Duodenal mucosa (tissue), 2 donors: ENCODE data around the gene LYRM4.

ENCODE experiments used
- H3K27ac ChIP-seq: one replicate; pipeline ENCODE4 v1.7.0; 2013; ENCODE audit warnings: low read depth, low read length
- H3K27me3 ChIP-seq, 2 donors: one replicate each; pipeline ENCODE4 v1.7.0; 2013; ENCODE audit warnings: low read length in 2 of 2, control low read depth in 1 of 2; ENCODE audit not compliant: insufficient read depth in 2 of 2, control insufficient read depth in 1 of 2
- H3K36me3 ChIP-seq, 2 donors: one replicate each; pipeline ENCODE4 v1.7.0; 2013; ENCODE audit warnings: low read length in 2 of 2, control low read depth in 1 of 2; ENCODE audit not compliant: insufficient read depth in 2 of 2, control insufficient read depth in 1 of 2
- H3K4me1 ChIP-seq, 2 donors: one replicate each; pipeline ENCODE4 v1.7.0; 2013; ENCODE audit warnings: low read length in 2 of 2, control low read depth in 1 of 2; ENCODE audit not compliant: insufficient read depth in 2 of 2, control insufficient read depth in 1 of 2
- H3K4me3 ChIP-seq, 2 donors: one replicate each; pipeline ENCODE4 v1.7.0; 2013; ENCODE audit warnings: low read length in 2 of 2, low read depth in 1 of 2
- H3K9ac ChIP-seq, 2 donors: one replicate each; pipeline ENCODE4 v1.7.0; 2013; ENCODE audit warnings: low read length in 2 of 2, low read depth in 1 of 2
- H3K9me3 ChIP-seq, 2 donors: one replicate each; pipeline ENCODE4 v1.7.0; 2013; ENCODE audit warnings: low read length in 2 of 2, control low read depth in 1 of 2; ENCODE audit not compliant: control insufficient read depth in 1 of 2

LYRM4 gene

GRCh38 chr6:5142915-5143314, 117.8 kb downstream of the LYRM4 start:
- H3K4me1 ChIP-seq: no peaks in the 10 kb centered on the region
- no peaks in the 10 kb centered on the region for H3K9me3 ChIP-seq
- H3K9ac ChIP-seq: no peak overlapping the region
- no peaks in the 10 kb centered on the region for H3K27me3 ChIP-seq
- no peaks in the 10 kb centered on the region for H3K36me3 ChIP-seq
- no peak overlapping the region for H3K4me3 ChIP-seq
- no peak overlapping the region for H3K27ac ChIP-seq

DNA sequence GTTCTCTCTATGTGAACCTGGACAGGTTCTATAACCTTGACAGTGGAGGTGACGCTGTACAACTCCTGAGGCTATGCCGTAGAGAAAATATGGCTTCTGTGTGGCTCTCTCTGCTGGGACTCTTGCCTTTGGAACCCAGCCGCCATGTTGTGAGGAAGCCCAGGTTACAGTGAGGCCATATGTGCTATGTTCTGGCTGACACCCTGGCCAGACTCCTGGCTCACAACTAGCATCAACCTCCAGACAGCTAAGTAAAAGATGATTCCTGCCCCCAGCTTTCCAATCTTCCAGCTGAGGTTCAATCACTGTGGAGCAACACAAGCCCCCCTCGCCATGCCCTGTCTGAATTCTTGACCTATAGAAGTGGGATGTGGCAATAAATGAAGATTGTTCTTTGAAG, 118.6 kb downstream of the LYRM4 start:
- H3K9me3 ChIP-seq: no peaks in the 10 kb centered on the region
- no peaks in the 10 kb centered on the region for H3K4me1 ChIP-seq
- no peaks in the 10 kb centered on the region for H3K36me3 ChIP-seq
- H3K27me3 ChIP-seq: no peaks in the 10 kb centered on the region
- no peak overlapping the region for H3K27ac ChIP-seq
- H3K4me3 ChIP-seq: no peak overlapping the region
- H3K9ac ChIP-seq: no peak overlapping the region

- Histone ChIP-seq H3K9me3 (no peaks in the 10 kb centered on the region), H3K27ac (no peak overlapping the region), H3K36me3 (no peaks in the 10 kb centered on the region), H3K4me1 (no peaks in the 10 kb centered on the region), H3K4me3 (no peak overlapping the region), H3K27me3 (no peaks in the 10 kb centered on the region), H3K9ac (no peak overlapping the region)
Measured at GRCh38 chr6:5141046-5141445, 119.7 kb downstream of the LYRM4 start.

- Histone ChIP-seq H3K9me3 (no peaks in the 10 kb centered on the region), H3K4me1 (no peaks in the 10 kb centered on the region), H3K27me3 (no peaks in the 10 kb centered on the region), H3K4me3 (no peak overlapping the region), H3K36me3 (no peaks in the 10 kb centered on the region), H3K27ac (no peak overlapping the region), H3K9ac (no peak overlapping the region)
Measured at GRCh38 chr6:5139828-5140771, 120.7 kb downstream of the LYRM4 start.

GRCh38 chr6:5138995-5139827, 121.5 kb downstream of the LYRM4 start:
- Histone ChIP-seq H3K27me3 (no peaks in the 10 kb centered on the region), H3K4me1 (no peaks in the 10 kb centered on the region), H3K36me3 (no peaks in the 10 kb centered on the region), H3K9ac (no peak overlapping the region), H3K4me3 (no peak overlapping the region), H3K9me3 (no peaks in the 10 kb centered on the region), H3K27ac (no peak overlapping the region)

GRCh38 chr6:5136851-5137250, 123.9 kb downstream of the LYRM4 start:
- Histone ChIP-seq H3K4me1 (no peaks in the 10 kb centered on the region), H3K36me3 (no peaks in the 10 kb centered on the region), H3K27ac (no peak overlapping the region), H3K9me3 (no peaks in the 10 kb centered on the region), H3K4me3 (no peak overlapping the region), H3K9ac (no peak overlapping the region), H3K27me3 (no peaks in the 10 kb centered on the region)

- H3K9ac ChIP-seq: no peak overlapping the region
- no peaks in the 10 kb centered on the region for H3K36me3 ChIP-seq
- H3K27me3 ChIP-seq: no peaks in the 10 kb centered on the region
- no peaks in the 10 kb centered on the region for H3K4me1 ChIP-seq
- H3K4me3 ChIP-seq: no peak overlapping the region
- H3K9me3 ChIP-seq: no peaks in the 10 kb centered on the region
- no peak overlapping the region for H3K27ac ChIP-seq
Measured at GRCh38 chr6:5135788-5136376, 124.9 kb downstream of the LYRM4 start.

DNA sequence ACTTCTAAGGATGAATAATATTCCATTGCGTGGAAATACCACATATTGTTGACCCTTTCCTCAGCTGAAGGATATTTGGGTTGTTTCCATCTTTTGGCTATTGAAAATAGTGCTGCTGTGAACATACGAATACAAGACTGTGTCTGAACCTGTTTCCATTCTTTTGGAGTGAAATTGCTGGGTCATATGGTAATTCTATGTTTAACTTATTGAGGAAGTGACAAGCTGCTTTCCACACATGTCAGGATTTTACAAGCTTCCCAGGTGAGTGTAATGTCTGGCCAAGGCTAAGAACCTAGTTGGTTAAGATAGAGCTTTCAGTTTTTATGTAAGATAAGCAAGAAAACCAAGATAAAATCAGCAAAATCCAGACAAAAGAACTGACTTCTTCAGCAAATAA, 126.8 kb downstream of the LYRM4 start:
- H3K9ac ChIP-seq: no peak overlapping the region
- no peaks in the 10 kb centered on the region for H3K27me3 ChIP-seq
- H3K9me3 ChIP-seq: no peaks in the 10 kb centered on the region
- H3K4me3 ChIP-seq: no peak overlapping the region
- H3K36me3 ChIP-seq: no peaks in the 10 kb centered on the region
- H3K4me1 ChIP-seq: no peaks in the 10 kb centered on the region
- no peak overlapping the region for H3K27ac ChIP-seq

GRCh38 chr6:5132731-5133130, 128.0 kb downstream of the LYRM4 start:
- H3K9ac ChIP-seq: no peak overlapping the region
- H3K27ac ChIP-seq: no peak overlapping the region
- H3K4me1 ChIP-seq: no peaks in the 10 kb centered on the region
- no peaks in the 10 kb centered on the region for H3K36me3 ChIP-seq
- H3K27me3 ChIP-seq: no peaks in the 10 kb centered on the region
- H3K9me3 ChIP-seq: no peaks in the 10 kb centered on the region
- H3K4me3 ChIP-seq: peak overlapping the region in 1 of 2 donors; percentile 34
